OCI-LY1 (cell line): ENCODE data around the gene SUMO4.

ENCODE experiments used
- H2AFZ ChIP-seq: fragments of 200-600 bp; sonication (generic), shearing (Covaris generic); 2 replicates; pipeline ENCODE4 v1.6.0; 2014; ENCODE audit warnings: antibody characterized with exemption, mild to moderate bottlenecking, low read length
- H3F3A ChIP-seq: fragments of 200-600 bp; sonication (generic), shearing (Covaris generic); 2 replicates; pipeline ENCODE4 v1.6.0; 2014; ENCODE audit warnings: mild to moderate bottlenecking, antibody characterized with exemption, low read length, moderate library complexity; ENCODE audit not compliant: insufficient read depth
- H3K27ac ChIP-seq: fragments of 200-600 bp; sonication (generic); 2 replicates; pipeline ENCODE4 v1.5.1; 2014; ENCODE audit warnings: low read length, mixed run types, mild to moderate bottlenecking, low read depth; ENCODE audit not compliant: poor library complexity, severe bottlenecking
- H3K27me3 ChIP-seq: fragments of 200-600 bp; sonication (generic); 2 replicates; pipeline ENCODE4 v1.6.0; 2014; ENCODE audit warnings: antibody characterized with exemption, mild to moderate bottlenecking, low read length, moderate library complexity; ENCODE audit not compliant: insufficient read depth
- H3K36me3 ChIP-seq: fragments of 200-600 bp; sonication (generic); 2 replicates; pipeline ENCODE4 v1.6.1; 2014; ENCODE audit warnings: mild to moderate bottlenecking, antibody characterized with exemption, low read length, moderate library complexity, mixed read lengths; ENCODE audit not compliant: insufficient read depth
- H3K4me1 ChIP-seq: fragments of 200-600 bp; sonication (generic); 2 replicates; pipeline ENCODE4 v1.5.1; 2014; ENCODE audit warnings: mild to moderate bottlenecking, low read length, moderate library complexity; ENCODE audit not compliant: insufficient read depth, severe bottlenecking
- H3K4me2 ChIP-seq: fragments of 200-600 bp; sonication (generic), shearing (Covaris generic); 2 replicates; pipeline ENCODE4 v1.6.1; 2014; ENCODE audit warnings: low read length
- H3K4me3 ChIP-seq: fragments of 200-600 bp; sonication (generic); 2 replicates; pipeline ENCODE4 v1.5.1; 2014; ENCODE audit warnings: low read length, low read depth, mild to moderate bottlenecking, mixed read lengths; ENCODE audit not compliant: poor library complexity, severe bottlenecking
- H3K79me2 ChIP-seq: fragments of 200-600 bp; shearing (Covaris generic); 2 replicates; pipeline ENCODE4 v1.6.1; 2016; ENCODE audit warnings: mixed run types, low read length, mixed read lengths; ENCODE audit not compliant: insufficient read depth
- H3K9ac ChIP-seq: fragments of 200-600 bp; sonication (generic), shearing (Covaris generic); 2 replicates; pipeline ENCODE4 v1.6.1; 2014; ENCODE audit warnings: mild to moderate bottlenecking, low read length, mixed read lengths
- H3K9me2 ChIP-seq: fragments of 200-600 bp; sonication (generic), shearing (Covaris generic); 2 replicates; pipeline ENCODE4 v1.6.1; 2014; ENCODE audit warnings: low read depth, mild to moderate bottlenecking, low read length, mixed read lengths
- H3K9me3 ChIP-seq: fragments of 200-600 bp; shearing (Covaris generic); 2 replicates; pipeline ENCODE4 v1.6.1; 2014; ENCODE audit warnings: low read length, mixed read lengths
- H4K20me1 ChIP-seq: fragments of 200-600 bp; sonication (generic), shearing (Covaris generic); 2 replicates; pipeline ENCODE4 v1.6.0; 2016; ENCODE audit warnings: mild to moderate bottlenecking, low read length; ENCODE audit not compliant: insufficient read depth
- CTCF ChIP-seq: fragments of 200-600 bp; sonication (generic), shearing (Covaris generic); IDR thresholded peaks from 2 replicates; pipeline ENCODE4 v1.5.1; 2017; ENCODE audit warnings: mild to moderate bottlenecking, antibody characterized with exemption, low read length, moderate library complexity, mixed read lengths
- EZH2 ChIP-seq: fragments of 200-600 bp; sonication (generic), shearing (Covaris generic); IDR thresholded peaks from 2 replicates; pipeline ENCODE4 v1.8.0; 2017; ENCODE audit warnings: borderline replicate concordance, mixed run types, mild to moderate bottlenecking, antibody characterized with exemption, low read length, moderate library complexity, mixed read lengths

The SUMO4 gene

DNA sequence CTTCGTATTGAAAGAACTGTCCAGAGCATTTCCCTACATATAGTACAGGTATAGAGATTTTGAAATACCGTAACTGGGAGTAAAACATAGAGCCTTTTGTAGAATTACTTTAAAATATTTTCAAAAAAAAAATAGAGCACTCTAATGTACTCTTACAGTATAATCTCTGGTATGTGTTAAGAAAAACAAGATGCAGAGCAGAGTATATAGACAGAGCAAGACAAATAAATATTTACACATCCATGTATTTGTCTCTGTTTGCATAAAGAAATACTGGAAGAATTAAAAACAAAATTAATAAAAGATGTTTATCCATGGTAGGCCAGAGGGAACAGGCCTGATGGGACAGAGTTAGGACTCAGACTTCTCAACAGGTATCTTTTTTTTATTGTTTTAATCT lies 28.0 kb upstream of the SUMO4 start:
- no peaks in the 10 kb centered on the region for H3F3A ChIP-seq
- H3K27ac ChIP-seq: no peak overlapping the region
- H3K36me3 ChIP-seq: peaks cover 37% of the 10 kb centered on the region; the same call in 1 of the 2 replicates
- no peak overlapping the region for H3K9ac ChIP-seq
- no peaks in the 10 kb centered on the region for H3K9me3 ChIP-seq
- no peaks in the 10 kb centered on the region for H3K27me3 ChIP-seq
- no peaks in the 10 kb centered on the region; the same call in 1 of the 2 replicates for H3K9me2 ChIP-seq
- no peaks in the 10 kb centered on the region for H3K4me1 ChIP-seq
- no peak for TF ChIP-seq CTCF
- no peak for TF ChIP-seq EZH2
- H3K4me3 ChIP-seq: no peak overlapping the region
- H3K79me2 ChIP-seq: peaks cover 48% of the 10 kb centered on the region
- H4K20me1 ChIP-seq: no peaks in the 10 kb centered on the region; the same call in 1 of the 2 replicates
- H3K4me2 ChIP-seq: no peak overlapping the region
- no peak overlapping the region for H2AFZ ChIP-seq

- TF ChIP-seq CTCF (no peak), EZH2 (no peak)
- H3K79me2 ChIP-seq: peaks cover 34% of the 10 kb centered on the region
- H3K4me3 ChIP-seq: no peak overlapping the region
- H3F3A ChIP-seq: no peaks in the 10 kb centered on the region
- no peaks in the 10 kb centered on the region for H3K9me3 ChIP-seq
- H3K4me1 ChIP-seq: no peaks in the 10 kb centered on the region
- H4K20me1 ChIP-seq: no peaks in the 10 kb centered on the region; the same call in 1 of the 2 replicates
- H3K9ac ChIP-seq: no peak overlapping the region
- no peaks in the 10 kb centered on the region; the same call in 1 of the 2 replicates for H3K9me2 ChIP-seq
- H3K4me2 ChIP-seq: no peak overlapping the region
- no peaks in the 10 kb centered on the region for H3K27me3 ChIP-seq
- H3K36me3 ChIP-seq: peaks cover 47% of the 10 kb centered on the region
- H2AFZ ChIP-seq: no peak overlapping the region
- no peak overlapping the region for H3K27ac ChIP-seq
Observed at GRCh38 chr6:149373511-149373910, 26.6 kb upstream of the SUMO4 start.

- no peaks in the 10 kb centered on the region for H3F3A ChIP-seq
- H3K36me3 ChIP-seq: peaks cover 72% of the 10 kb centered on the region
- H4K20me1 ChIP-seq: no peaks in the 10 kb centered on the region
- no peak for TF ChIP-seq CTCF
- TF ChIP-seq EZH2: no peak
- no peak overlapping the region for H3K4me3 ChIP-seq
- no peaks in the 10 kb centered on the region for H3K9me2 ChIP-seq
- H3K9ac ChIP-seq: no peak overlapping the region
- no peaks in the 10 kb centered on the region for H3K4me1 ChIP-seq
- H2AFZ ChIP-seq: no peak overlapping the region
- H3K9me3 ChIP-seq: 0 out of 2 replicates have a peak, but pooled peaks cover 3% of the 10 kb centered on the region
- H3K4me2 ChIP-seq: no peak overlapping the region
- H3K27ac ChIP-seq: no peak overlapping the region
- 0 out of 2 replicates have a peak, but pooled peaks cover 5% of the 10 kb centered on the region for H3K79me2 ChIP-seq
- no peaks in the 10 kb centered on the region for H3K27me3 ChIP-seq
Observed at GRCh38 chr6:149379977-149380376, 20.1 kb upstream of the SUMO4 start.
